COR-L47 (cell line): ENCODE data around the gene AQP7.
A peak's percentile ranks its signal among the peaks of the same experiment; 100 is the strongest.
"Not testable (repeated sequence)": the region's sequence is repeated elsewhere in the genome, so short reads cannot be mapped to it uniquely, and the experiment has no call there.

Experiments
- DNase-seq: peaks from one replicate; lab custom pipeline; 2025; lab: John Stamatoyannopoulos, UW

The AQP7 gene

GRCh38 chr9:33402371-33402770 lies at the start of gene AQP7:
AQP7 (minus strand) TSS chr9:33402568; CDS start chr9:33401262, 1,306 bp downstream.
- not testable (repeated sequence) for DNase-seq

DNA sequence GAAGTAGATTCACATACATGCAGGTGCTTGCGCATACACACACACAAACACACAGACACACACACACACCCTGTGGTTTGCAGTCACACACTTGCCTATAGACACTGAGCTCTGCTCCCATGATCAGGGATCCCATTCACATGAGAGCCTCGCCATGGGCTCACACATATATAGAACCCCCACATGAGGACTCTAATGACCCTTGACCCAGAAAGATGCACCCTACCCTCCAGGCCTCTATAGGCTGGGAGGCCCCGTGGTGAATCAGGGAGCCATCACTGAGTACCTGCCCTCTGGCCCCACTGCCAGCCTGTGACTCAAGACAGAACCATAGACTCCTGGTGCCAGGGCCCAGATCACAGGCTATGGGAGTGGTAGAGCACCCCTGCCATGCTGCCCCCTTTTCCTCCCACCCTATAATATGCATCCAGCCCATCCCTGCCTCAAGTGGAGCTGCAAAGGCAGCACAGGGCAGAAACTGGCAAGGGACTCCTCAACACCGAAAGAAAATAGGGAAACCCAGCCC lies 48.3 kb upstream of the AQP7 start:
- DNase-seq, result no peak

GRCh38 chr9:33449715-33450114 lies 47.3 kb upstream of the AQP7 start:
- no peak for DNase-seq

GRCh38 chr9:33447799-33448553 lies 45.6 kb upstream of the AQP7 start:
- DNase-seq, result no peak

GRCh38 chr9:33446946-33447798 lies 44.8 kb upstream of the AQP7 start, which contains the start of gene AQP3:
AQP3 (minus strand) TSS chr9:33447593; CDS start chr9:33447530, 63 bp downstream.
- peak; percentile 74 for DNase-seq

GRCh38 chr9:33446240-33446945 lies 44.0 kb upstream of the AQP7 start:
- DNase-seq, result no peak

- no peak for DNase-seq
These were observed 43.2 kb upstream of the AQP7 start for GRCh38 chr9:33445389-33446239.

DNA sequence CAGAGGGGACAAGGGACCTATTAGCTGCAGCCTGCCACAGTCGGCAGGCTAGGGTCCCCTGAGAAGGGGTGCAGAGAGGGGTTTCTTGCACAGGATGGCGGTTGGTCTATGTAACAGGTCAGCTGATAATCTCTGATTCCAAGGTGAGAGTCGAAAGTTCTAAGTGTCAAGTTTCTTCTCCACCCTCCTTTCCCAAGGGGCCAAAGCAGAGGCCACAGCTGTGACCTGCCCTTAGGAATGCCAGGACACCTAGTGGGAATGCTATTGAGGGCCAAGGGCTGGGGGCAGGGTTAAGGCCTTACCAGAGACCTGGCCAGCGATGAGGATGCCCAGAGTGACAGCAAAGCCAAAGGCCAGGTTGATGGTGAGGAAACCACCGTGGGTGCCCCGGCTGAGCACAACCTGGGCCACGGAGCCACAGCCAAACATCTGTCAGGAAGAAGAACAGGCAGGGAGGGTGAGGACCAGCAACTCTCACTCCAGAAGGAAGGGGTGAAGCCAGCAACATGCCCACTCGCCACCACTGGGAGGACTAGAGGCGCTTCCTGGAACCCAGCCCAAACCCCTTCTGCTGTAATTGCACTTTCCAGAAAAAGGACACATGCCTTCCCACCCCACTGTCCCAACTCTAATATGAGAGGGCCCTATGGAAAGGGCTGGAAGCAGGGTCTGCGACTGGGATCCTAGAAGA lies 41.2 kb upstream of the AQP7 start:
- DNase-seq, result no peak

DNA sequence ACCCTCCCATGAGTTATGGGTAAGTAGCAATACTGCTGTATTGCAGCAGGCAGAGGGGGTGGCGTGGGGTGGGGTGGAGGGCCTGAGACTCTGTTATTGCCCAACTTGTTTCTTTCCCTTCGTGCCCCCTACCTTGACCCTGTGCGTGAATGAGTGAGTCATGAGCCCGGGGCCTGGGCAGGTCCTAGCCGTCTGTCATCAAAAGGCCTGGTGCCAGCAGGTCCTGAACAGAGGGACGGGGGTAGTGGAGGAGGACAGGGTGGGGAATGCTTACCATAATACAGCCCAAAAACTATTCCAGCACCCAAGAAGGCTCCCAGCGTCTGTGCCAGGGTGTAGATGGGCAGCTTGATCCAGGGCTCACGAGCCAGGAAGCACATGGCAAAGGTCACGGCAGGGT lies 40.7 kb upstream of the AQP7 start:
- no peak for DNase-seq

GRCh38 chr9:33442125-33442524 lies 39.8 kb upstream of the AQP7 start:
- no peak for DNase-seq

GRCh38 chr9:33440609-33441008 lies 38.2 kb upstream of the AQP7 start:
- no peak for DNase-seq

GRCh38 chr9:33440204-33440603 lies 37.8 kb upstream of the AQP7 start:
- DNase-seq, result no peak

- DNase-seq, result no peak
These were observed 37.4 kb upstream of the AQP7 start for GRCh38 chr9:33439731-33440130.

- no peak for DNase-seq
These were observed 36.7 kb upstream of the AQP7 start for GRCh38 chr9:33438926-33439680.

GRCh38 chr9:33437898-33438297 lies 35.5 kb upstream of the AQP7 start:
- DNase-seq, result no peak

DNA sequence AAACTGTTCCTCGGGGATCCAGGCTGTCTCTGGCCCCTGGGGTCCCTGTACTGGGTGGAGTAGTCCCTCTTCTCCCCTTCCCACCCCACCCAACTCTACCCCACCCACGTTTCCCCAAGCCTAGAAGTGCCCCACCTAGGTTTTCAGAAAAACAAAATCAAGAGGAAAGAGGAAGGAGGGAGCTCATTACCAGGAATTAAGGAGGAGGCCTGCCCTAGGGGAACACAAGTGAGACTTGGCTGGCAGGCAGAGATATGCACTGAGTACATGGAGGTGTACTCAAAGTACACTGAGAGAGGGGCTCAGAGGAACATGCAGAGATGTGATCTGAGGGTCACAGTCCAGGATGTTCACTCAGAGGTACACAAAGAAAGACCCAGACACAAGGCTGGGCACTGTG lies 34.8 kb upstream of the AQP7 start:
- no peak for DNase-seq

DNA sequence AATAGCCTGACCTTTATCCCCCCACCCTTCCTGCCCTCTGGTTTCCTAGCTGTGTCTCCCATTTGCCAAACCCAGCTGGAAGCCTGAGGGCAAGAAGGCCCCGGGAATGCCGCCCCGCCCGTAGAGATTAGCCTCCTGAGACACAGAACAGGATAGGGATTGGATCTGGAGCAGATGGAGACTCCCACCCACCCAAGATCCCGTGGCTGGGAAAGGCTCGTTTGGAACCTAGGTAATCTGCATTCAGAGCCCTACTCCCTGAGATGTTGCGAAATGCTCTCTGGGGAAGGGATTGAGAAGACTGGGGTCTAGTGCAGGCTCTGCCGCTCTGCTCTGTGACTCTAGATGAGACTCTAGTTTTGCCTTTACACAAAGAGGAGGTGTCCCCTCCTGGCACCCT lies 34.1 kb upstream of the AQP7 start:
- no peak for DNase-seq

DNA sequence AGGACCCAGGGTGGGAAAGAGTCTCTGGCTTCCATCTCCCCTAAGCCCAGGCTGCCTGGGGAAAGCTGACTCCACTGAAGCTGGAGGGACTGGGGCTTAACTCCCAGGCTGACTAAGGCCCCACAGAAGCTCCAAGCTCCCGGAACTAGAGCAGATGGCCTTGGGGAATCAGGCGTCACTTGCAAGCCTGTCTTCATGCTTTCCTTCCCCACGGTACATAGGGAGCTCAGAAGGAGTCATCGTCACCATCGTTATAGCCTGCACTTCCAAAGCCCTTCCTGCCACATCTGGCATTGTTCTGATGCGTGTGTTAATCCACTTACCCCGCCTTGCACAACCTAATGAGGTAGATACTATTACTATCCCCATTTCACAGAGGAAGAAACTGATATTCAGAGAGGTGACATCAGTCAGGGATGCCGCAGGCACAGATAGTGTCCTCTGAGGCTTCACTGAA lies 33.5 kb upstream of the AQP7 start:
- DNase-seq, result no peak

GRCh38 chr9:33434317-33435105 lies 32.1 kb upstream of the AQP7 start:
- no peak for DNase-seq
